Stimulated activated CD4-positive, alpha-beta T cell treated with anti-CD3 and anti-CD28 coated beads, Interleukin-4, amount 100 ng/mL, for 1 hour (primary cell): ENCODE measurements around the gene ECEL1.
"Not testable (repeated sequence)": the region's sequence is repeated elsewhere in the genome, so short reads cannot be mapped to it uniquely, and the experiment has no call there.

Source experiments
- DNase-seq: peaks from one replicate; pipeline ENCODE4 v3.0.0-alpha.2; 2020

ECEL1 gene

GRCh38 chr2:232457121-232458011 is 30.3 kb downstream of the ECEL1 start:
- DNase-seq, result no peak

- DNase-seq, result no peak
These were observed 31.1 kb downstream of the ECEL1 start for GRCh38 chr2:232456296-232457120.

GRCh38 chr2:232455426-232456255 is 32.0 kb downstream of the ECEL1 start, which contains the start of gene ALPI:
Gene ALPI (plus strand): TSS chr2:232456153. CDS start chr2:232456200, 47 bp downstream.
- DNase-seq, result no peak

GRCh38 chr2:232454630-232455029 is 33.0 kb downstream of the ECEL1 start:
- DNase-seq, result no peak

- DNase-seq, result not testable (repeated sequence)
These were observed 36.0 kb downstream of the ECEL1 start for GRCh38 chr2:232451645-232452044.

GRCh38 chr2:232449964-232450363 is 37.7 kb downstream of the ECEL1 start:
- DNase-seq, result no peak

- no peak for DNase-seq
These were observed 39.3 kb downstream of the ECEL1 start for GRCh38 chr2:232448304-232448690.

- no peak for DNase-seq
These were observed 39.9 kb downstream of the ECEL1 start for GRCh38 chr2:232447638-232448303.

GRCh38 chr2:232447091-232447620 is 40.5 kb downstream of the ECEL1 start:
- no peak for DNase-seq

GRCh38 chr2:232446266-232446777 is 41.3 kb downstream of the ECEL1 start:
- not testable (repeated sequence) for DNase-seq

- DNase-seq, result not testable (repeated sequence)
These were observed 42.3 kb downstream of the ECEL1 start for GRCh38 chr2:232445149-232445885.

- DNase-seq, result peak; percentile 70
These were observed 43.1 kb downstream of the ECEL1 start for GRCh38 chr2:232444409-232445148.

GRCh38 chr2:232443669-232444408 is 43.8 kb downstream of the ECEL1 start:
- DNase-seq, result not testable (repeated sequence)

- DNase-seq, result not testable (repeated sequence)
These were observed 44.6 kb downstream of the ECEL1 start for GRCh38 chr2:232443047-232443446.

- not testable (repeated sequence) for DNase-seq
These were observed 45.2 kb downstream of the ECEL1 start for GRCh38 chr2:232442431-232442830.

- DNase-seq, result not testable (repeated sequence)
These were observed 45.7 kb downstream of the ECEL1 start for GRCh38 chr2:232441922-232442321.

- no peak for DNase-seq
These were observed 46.4 kb downstream of the ECEL1 start for GRCh38 chr2:232441147-232441651.

GRCh38 chr2:232440220-232441018 is 47.2 kb downstream of the ECEL1 start:
- DNase-seq, result peak; percentile 89
